H1 (cell line): ENCODE data around the gene CCDC200. TPM values are rescaled to one million over a fixed set of nuclear protein-coding genes. Genes with fewer than 3 reads are reported as not detected.

Experiments used
- CTCF ChIA-PET: fragments of 300-600 bp; sonication (Branson Sonifier 250); formaldehyde crosslinking; loops from one replicate; lab custom pipeline; 2021; ENCODE audit not compliant: partially characterized antibody; lab: Charles Lee
- POLR2A ChIA-PET: fragments of 300-600 bp; sonication (Branson Sonifier 250); formaldehyde crosslinking; loops from one replicate; lab custom pipeline; 2021; ENCODE audit warnings: inconsistent platforms; ENCODE audit not compliant: partially characterized antibody; lab: Charles Lee
- DNase-seq, 2 experiments: peaks; one replicate each; pipeline versions ENCODE4 v3.0.0 to v3.0.0-alpha.2; 2010 to 2022; ENCODE audit warnings: low spot score in 2 of 2, low read depth in 1 of 2, mixed read lengths in 1 of 2
- FAIRE-seq: peaks from 2 replicates; lab custom pipeline; 2011; peaks lifted over from hg19 to GRCh38; lab: Jason Lieb, UNC
- H2AFZ ChIP-seq: 2 replicates; pipeline ENCODE4 v1.8.1; 2012; ENCODE audit warnings: low read length, inconsistent platforms
- H2AK5ac ChIP-seq: 2 replicates; pipeline ENCODE4 v1.6.1; 2013; ENCODE audit warnings: low read depth, low read length
- H2BK120ac ChIP-seq: replicated peaks from 2 replicates; pipeline ENCODE3; 2013; ENCODE audit warnings: low read depth, low read length, inconsistent platforms
- H2BK12ac ChIP-seq: 2 replicates; pipeline ENCODE4 v1.6.1; 2013; ENCODE audit warnings: low read depth, low read length
- H2BK15ac ChIP-seq: 2 replicates; pipeline ENCODE4 v1.6.1; 2013; ENCODE audit warnings: low read length
- H2BK20ac ChIP-seq: 2 replicates; pipeline ENCODE4 v1.6.1; 2013; ENCODE audit warnings: low read length
- H2BK5ac ChIP-seq: 2 replicates; pipeline ENCODE4 v1.6.1; 2013; ENCODE audit warnings: low read depth, low read length
- H3K14ac ChIP-seq: 2 replicates; pipeline ENCODE4 v1.6.1; 2013; ENCODE audit warnings: inconsistent platforms; ENCODE audit not compliant: insufficient read length
- H3K18ac ChIP-seq: 2 replicates; pipeline ENCODE4 v1.6.1; 2013; ENCODE audit warnings: low read length; ENCODE audit errors: extremely low read depth
- H3K23ac ChIP-seq: 2 replicates; pipeline ENCODE4 v1.6.1; 2013; ENCODE audit warnings: inconsistent platforms; ENCODE audit not compliant: insufficient read length
- H3K23me2 ChIP-seq: 2 replicates; pipeline ENCODE4 v1.6.1; 2013; ENCODE audit warnings: low read depth, low read length
- H3K27ac ChIP-seq: 2 replicates; pipeline ENCODE4 v1.6.1; 2011; ENCODE audit warnings: low read depth, low read length, inconsistent platforms
- H3K27me3 ChIP-seq, 4 experiments: replicated peaks in 1 of 4; 1 replicate in 1 of 4; 2 replicates in 3 of 4; pipeline versions ENCODE4 v1.6.1 to v1.8.1; 2011 to 2013; ENCODE audit warnings: low read length in 3 of 4, mild to moderate bottlenecking in 3 of 4, inconsistent platforms in 2 of 4, mixed read lengths in 2 of 4, moderate library complexity in 1 of 4; ENCODE audit not compliant: control insufficient read depth in 3 of 4, insufficient read depth in 3 of 4; ENCODE audit errors: extremely low read depth in 1 of 4
- H3K36me3 ChIP-seq, 4 experiments: 2 replicates each; pipeline versions ENCODE4 v1.6.1 to v1.8.1; 2011 to 2013; ENCODE audit warnings: mild to moderate bottlenecking in 4 of 4, low read length in 3 of 4, moderate library complexity in 2 of 4, control low read depth in 1 of 4, inconsistent platforms in 1 of 4; ENCODE audit not compliant: insufficient read depth in 4 of 4, control insufficient read depth in 2 of 4
- H3K4ac ChIP-seq: replicated peaks from 2 replicates; pipeline ENCODE3; 2013; ENCODE audit warnings: low read length, low read depth, mixed read lengths, inconsistent platforms; ENCODE audit not compliant: insufficient read length
- H3K4me1 ChIP-seq, 4 experiments: replicated peaks in 1 of 4; 1 replicate in 1 of 4; 2 replicates in 3 of 4; pipeline versions ENCODE4 v1.6.1 to v1.8.1; 2011 to 2013; ENCODE audit warnings: low read length in 3 of 4, inconsistent platforms in 2 of 4, mixed read lengths in 1 of 4; ENCODE audit not compliant: insufficient read depth in 4 of 4, control insufficient read depth in 3 of 4
- H3K4me2 ChIP-seq, 2 experiments: 2 replicates each; pipeline versions ENCODE4 v1.6.1 to v1.8.1; 2011 to 2013; ENCODE audit warnings: low read depth in 2 of 2, low read length in 2 of 2, control low read depth in 1 of 2, inconsistent platforms in 1 of 2, mild to moderate bottlenecking in 1 of 2; ENCODE audit not compliant: insufficient read depth in 1 of 2
- H3K4me3 ChIP-seq, 4 experiments: fragments of 200-600, 300-600 bp in 1 of 4; sonication (generic), shearing (Covaris generic), sonication (Bioruptor Twin) in 1 of 4; 2 replicates each; pipeline versions ENCODE4 v1.5.1 to v1.8.1; 2011 to 2016; ENCODE audit warnings: low read length in 4 of 4, low read depth in 3 of 4, control low read depth in 2 of 4, inconsistent platforms in 2 of 4, mild to moderate bottlenecking in 2 of 4, mixed read lengths in 1 of 4, moderate library complexity in 1 of 4; ENCODE audit not compliant: insufficient read depth in 2 of 4; ENCODE audit errors: extremely low read depth in 1 of 4
- H3K56ac ChIP-seq: replicated peaks from 2 replicates; pipeline ENCODE3; 2013; ENCODE audit warnings: low read depth, mild to moderate bottlenecking, mixed read lengths, low read length, inconsistent platforms; ENCODE audit not compliant: insufficient read length
- H3K79me1 ChIP-seq: 2 replicates; pipeline ENCODE4 v1.6.1; 2013; ENCODE audit warnings: low read depth, low read length, control low read depth
- H3K79me2 ChIP-seq, 2 experiments: 2 replicates each; pipeline versions ENCODE4 v1.6.1 to v1.8.1; 2012 to 2013; ENCODE audit warnings: low read length in 2 of 2, mild to moderate bottlenecking in 2 of 2, inconsistent platforms in 1 of 2; ENCODE audit not compliant: insufficient read depth in 2 of 2, control insufficient read depth in 1 of 2
- H3K9ac ChIP-seq, 4 experiments: replicated peaks in 1 of 4; 1 replicate in 1 of 4; 2 replicates in 3 of 4; pipeline versions ENCODE4 v1.6.1 to v1.8.1; 2011 to 2013; ENCODE audit warnings: low read depth in 3 of 4, low read length in 3 of 4, control low read depth in 2 of 4, mild to moderate bottlenecking in 2 of 4, moderate library complexity in 2 of 4, inconsistent platforms in 1 of 4; ENCODE audit errors: extremely low read depth in 1 of 4
- H3K9me3 ChIP-seq, 2 experiments: 2 replicates each; pipeline versions ENCODE4 v1.6.1 to v1.8.1; 2012 to 2013; ENCODE audit warnings: mild to moderate bottlenecking in 2 of 2, moderate library complexity in 2 of 2, control low read depth in 1 of 2, inconsistent platforms in 1 of 2, low read depth in 1 of 2, low read length in 1 of 2, mixed read lengths in 1 of 2; ENCODE audit not compliant: insufficient read depth in 2 of 2
- H4K20me1 ChIP-seq, 2 experiments: replicated peaks in 1 of 2; 2 replicates each; pipeline versions ENCODE3 to v1.8.1; 2011 to 2013; ENCODE audit warnings: inconsistent platforms in 2 of 2, low read length in 2 of 2, mild to moderate bottlenecking in 1 of 2; ENCODE audit not compliant: insufficient read depth in 2 of 2, control insufficient read depth in 1 of 2
- H4K5ac ChIP-seq: 2 replicates; pipeline ENCODE4 v1.6.1; 2013; ENCODE audit warnings: low read length, low read depth, mixed read lengths, inconsistent platforms; ENCODE audit not compliant: insufficient read length
- H4K8ac ChIP-seq: 2 replicates; pipeline ENCODE4 v1.8.0; 2013; ENCODE audit warnings: mild to moderate bottlenecking, moderate library complexity, low read length, inconsistent platforms; ENCODE audit not compliant: insufficient read depth; ENCODE audit errors: extremely low read depth
- H4K91ac ChIP-seq: replicated peaks from 2 replicates; pipeline ENCODE3; 2013; ENCODE audit warnings: low read length, mixed read lengths, inconsistent platforms; ENCODE audit not compliant: insufficient read length
- BCL11A ChIP-seq, 2 experiments: IDR thresholded peaks; one replicate each; pipeline ENCODE4 v1.6.1; 2011; ENCODE audit warnings: low read depth in 2 of 2, low read length in 2 of 2, mild to moderate bottlenecking in 2 of 2
- CBX5 ChIP-seq: fragments of 300-800, 300-1000 bp; sonication (generic); IDR thresholded peaks from 2 replicates; pipeline ENCODE4 v1.7.1; 2016; ENCODE audit warnings: antibody characterized with exemption, low read length, low read depth
- CHD2 ChIP-seq: IDR thresholded peaks from 2 replicates; pipeline ENCODE4 v1.6.1; 2012; ENCODE audit warnings: low read length, improper control_type of control experiment
- CTBP2 ChIP-seq: IDR thresholded peaks from 2 replicates; pipeline ENCODE4 v1.7.0; 2011; ENCODE audit warnings: borderline replicate concordance, mild to moderate bottlenecking, moderate library complexity, mixed read lengths, low read length; ENCODE audit not compliant: insufficient read depth, insufficient read length
- FOSL1 ChIP-seq: IDR thresholded peaks from 2 replicates; pipeline ENCODE4 v1.6.1; 2011; ENCODE audit warnings: mild to moderate bottlenecking, low read depth, low read length, moderate library complexity; ENCODE audit not compliant: insufficient read depth
- RNF2 ChIP-seq: fragments of 200-900, 300-1000 bp; sonication (generic); IDR thresholded peaks from 2 replicates; pipeline ENCODE4 v1.7.1; 2016; ENCODE audit warnings: borderline replicate concordance, low read depth, mild to moderate bottlenecking, antibody characterized with exemption, low read length; ENCODE audit not compliant: poor library complexity, severe bottlenecking; ENCODE audit errors: missing control alignments
- SIRT6 ChIP-seq: IDR thresholded peaks from one replicate; pipeline ENCODE4 v1.7.1; 2012; ENCODE audit warnings: low read length, inconsistent platforms
- SP4 ChIP-seq: IDR thresholded peaks from 2 replicates; pipeline ENCODE4 v1.6.1; 2012; ENCODE audit warnings: low read length, inconsistent platforms
- SUZ12 ChIP-seq: fragments of 200-600 bp; sonication (generic); IDR thresholded peaks from 2 replicates; pipeline ENCODE4 v1.6.1; 2012; ENCODE audit warnings: mild to moderate bottlenecking, inconsistent platforms, low read length, moderate library complexity, mixed read lengths
- whole genome bisulfite sequencing, 2 experiments: shearing (Covaris generic) in 1 of 2; methylation state at CpG; one replicate each; pipeline versions ENCODE4 v1.1.6 to v1.1.7; 2013 to 2015; ENCODE audit warnings: low lambda C conversion rate in 2 of 2, mixed read lengths in 2 of 2, inconsistent platforms in 1 of 2, low coverage in 1 of 2, missing lambda C conversion rate in 1 of 2; ENCODE audit not compliant: insufficient replicate concordance in 2 of 2, insufficient coverage in 1 of 2, insufficient read length in 1 of 2; ENCODE audit errors: extremely low coverage in 1 of 2, missing lambda C conversion rate in 1 of 2; 5-methylcytosine and 5-hydroxymethylcytosine counted together
- polyA plus RNA-seq, 7 experiments: library from polyadenylated mRNA; depleted of rRNA in 3 of 7; stranded (reverse) in 5 of 7; unstranded in 2 of 7; fragments of >200 nt in 5 of 7; fragments of 200-250 nt in 2 of 7; gene quantifications; 1 replicate in 5 of 7; 2 replicates in 1 of 7; 4 replicates in 1 of 7; pipeline versions ENCODE4 v1.2.1 to v1.2.3, GENCODE V29; 2011 to 2013; ENCODE audit warnings: missing spikeins in 2 of 7, mixed read lengths in 2 of 7
- total RNA-seq: library from RNA; stranded (reverse); fragmentation: NEBNext Ultra II Directional; extraction: Animal tissue kit (Norgen Biotek cat#: 25700); gene quantifications from 2 replicates; pipeline ENCODE4 v1.2.1, GENCODE V29; 2021
- TF ChIP-seq, protein P1 (sequence below): IDR thresholded peaks from 2 replicates; pipeline ENCODE4 v1.6.1; 2012; ENCODE audit warnings: inconsistent platforms

The CCDC200 gene
- total and polyA plus RNA-seq, 2 of the 8 experiments (the other 6 are each of a cell fraction or from before 2014, with no cell fraction given) = 0.11 TPM; not detected in 1

DNA sequence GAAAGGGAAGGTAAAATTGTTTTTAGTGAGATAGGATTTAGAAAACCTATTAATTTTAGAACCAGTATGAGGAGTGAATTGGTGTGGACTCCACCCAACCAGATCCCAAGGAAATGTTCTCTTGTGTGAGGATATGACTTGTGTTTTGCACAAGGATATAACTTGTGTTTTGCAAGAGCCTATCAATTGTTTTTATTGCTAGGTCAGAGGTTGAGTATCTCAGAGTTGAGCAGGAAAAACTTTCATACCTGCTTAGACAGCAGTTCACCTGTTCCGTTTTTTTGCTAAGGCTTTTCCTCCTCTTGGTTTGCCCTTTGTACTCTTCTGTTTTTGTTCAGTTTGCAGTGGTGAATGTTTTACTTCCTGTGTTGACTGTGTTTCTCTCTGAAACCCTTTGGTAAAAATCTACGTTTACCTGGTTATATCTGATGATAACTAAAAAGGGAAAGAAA is 52.3 kb downstream of the CCDC200 start:
- H3K27ac ChIP-seq = no peak overlapping the region
- no peak overlapping the region for H3K4me3 ChIP-seq
- peaks cover 0 to 10% of the 10 kb centered on the region in 2 experiments; a peak in 1 of 4 replicates for H3K79me2 ChIP-seq
- WGBS, 2 experiments = 90% methylated on average over 2 of the region's 2 CpGs; no CpG with 5 or more reads in 1 of the 2 experiments
- H2BK15ac ChIP-seq = no peak overlapping the region
- H3K23ac ChIP-seq = no peak overlapping the region
- H2AFZ ChIP-seq = no peak overlapping the region
- H3K4me2 ChIP-seq = no peak overlapping the region
- no peaks in the 10 kb centered on the region; the same call in 1 of the 2 replicates for H3K79me1 ChIP-seq
- DNase-seq (no peak), FAIRE-seq (no peak)
- no peak overlapping the region for H2AK5ac ChIP-seq
- CTCF ChIA-PET = interaction anchor here (0.6 to 0.7 kb wide), 2 partner anchors 100 to 143 kb away, joined by 3 read pairs; no protein-coding TSS in a partner anchor
- H2BK120ac ChIP-seq = no peak overlapping the region
- H3K23me2 ChIP-seq = no peaks in the 10 kb centered on the region
- peaks cover 0 to 24% (median 4%) of the 10 kb centered on the region in 4 experiments; a peak in 4 of 8 replicates for H3K36me3 ChIP-seq
- POLR2A ChIA-PET = interaction anchor here (0.9 kb wide), 1 partner anchor 50 kb away, joined by 3 read pairs; no protein-coding TSS in a partner anchor
- no peak overlapping the region for H2BK5ac ChIP-seq
- no peaks in the 10 kb centered on the region for H3K27me3 ChIP-seq
- no peak overlapping the region for H2BK12ac ChIP-seq
- no peak overlapping the region for H2BK20ac ChIP-seq
- H3K14ac ChIP-seq = no peak overlapping the region
- no peak overlapping the region for H3K9ac ChIP-seq
- H4K20me1 ChIP-seq = no peaks in the 10 kb centered on the region
- peaks cover 0 to 6% (median 1%) of the 10 kb centered on the region in 4 experiments; a peak in 2 of 7 replicates for H3K4me1 ChIP-seq
- H4K91ac ChIP-seq = no peak overlapping the region
- no peak overlapping the region for H3K56ac ChIP-seq
- no peak overlapping the region for H4K8ac ChIP-seq
- no peaks in the 10 kb centered on the region for H3K9me3 ChIP-seq
- no peak overlapping the region for H3K18ac ChIP-seq
- no peak overlapping the region for H4K5ac ChIP-seq
- no peak overlapping the region for H3K4ac ChIP-seq
- TF ChIP-seq FOSL1 = no peak
- TF ChIP-seq RNF2 = no peak
- TF ChIP-seq SUZ12 = no peak
- no peak for TF ChIP-seq CBX5
- no peak for TF ChIP-seq SIRT6
- TF ChIP-seq CTBP2 = no peak
- TF ChIP-seq SP4 = no peak
- TF ChIP-seq BCL11A (IDR thresholded peaks at IDR 0.05; ENCODE audit: low read depth in 2 of 2, low read length in 2 of 2) = no peak
- no peak for TF ChIP-seq CHD2
- TF ChIP-seq, protein P1, sequence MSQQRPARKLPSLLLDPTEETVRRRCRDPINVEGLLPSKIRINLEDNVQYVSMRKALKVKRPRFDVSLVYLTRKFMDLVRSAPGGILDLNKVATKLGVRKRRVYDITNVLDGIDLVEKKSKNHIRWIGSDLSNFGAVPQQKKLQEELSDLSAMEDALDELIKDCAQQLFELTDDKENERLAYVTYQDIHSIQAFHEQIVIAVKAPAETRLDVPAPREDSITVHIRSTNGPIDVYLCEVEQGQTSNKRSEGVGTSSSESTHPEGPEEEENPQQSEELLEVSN = no peak
